Osteoblast (primary cell): Measurements from ENCODE around the gene LILRA1. TPM values are rescaled to one million over a fixed set of nuclear protein-coding genes. Genes with fewer than 3 reads are reported as not detected.

ENCODE experiments used
- DNase-seq: peaks from one replicate; pipeline ENCODE4 v3.0.0; 2011; ENCODE audit warnings: low spot score, mixed read lengths; ENCODE audit not compliant: insufficient read length; ENCODE audit errors: missing footprints
- H2AFZ ChIP-seq: 2 replicates; pipeline ENCODE4 v1.6.0; 2011; ENCODE audit warnings: mild to moderate bottlenecking, low read length
- H3K27ac ChIP-seq: 2 replicates; pipeline ENCODE4 v1.5.1; 2011; ENCODE audit warnings: mild to moderate bottlenecking, low read depth, low read length, moderate library complexity
- H3K27me3 ChIP-seq: 2 replicates; pipeline ENCODE4 v1.6.0; 2012; ENCODE audit warnings: mild to moderate bottlenecking, control low read depth, inconsistent platforms, low read length, moderate library complexity; ENCODE audit not compliant: insufficient read depth
- H3K36me3 ChIP-seq: 2 replicates; pipeline ENCODE4 v1.5.1; 2011; ENCODE audit warnings: mild to moderate bottlenecking, low read length, control low read depth, moderate library complexity; ENCODE audit not compliant: insufficient read depth
- H3K4me1 ChIP-seq: 2 replicates; pipeline ENCODE4 v1.5.1; 2011; ENCODE audit warnings: mild to moderate bottlenecking, low read length, control low read depth, moderate library complexity; ENCODE audit not compliant: insufficient read depth
- H3K4me2 ChIP-seq: 2 replicates; pipeline ENCODE4 v1.6.0; 2011; ENCODE audit warnings: mild to moderate bottlenecking, low read length; ENCODE audit not compliant: insufficient read depth
- H3K4me3 ChIP-seq: fragments of 200-600 bp; sonication (generic); 3 replicates; pipeline ENCODE4 v1.5.1; 2012; ENCODE audit warnings: mild to moderate bottlenecking, low read length, inconsistent platforms; ENCODE audit not compliant: insufficient read depth
- H3K79me2 ChIP-seq: 2 replicates; pipeline ENCODE4 v1.6.0; 2012; ENCODE audit warnings: mild to moderate bottlenecking, low read length, control low read depth, inconsistent platforms; ENCODE audit not compliant: insufficient read depth
- H3K9me3 ChIP-seq: 2 replicates; pipeline ENCODE4 v1.5.1; 2011; ENCODE audit warnings: low read depth, low read length, control low read depth
- H4K20me1 ChIP-seq: 2 replicates; pipeline ENCODE4 v1.6.0; 2012; ENCODE audit warnings: mild to moderate bottlenecking, low read length, control low read depth; ENCODE audit not compliant: insufficient read depth
- small RNA-seq: library from RNA; depleted of rRNA; stranded (forward); fragments of <200 nt; gene quantifications from one replicate; pipeline ENCODE3, GENCODE V24; 2012
- total RNA-seq: library from RNA; depleted of rRNA; stranded (reverse); fragments of >200 nt; gene quantifications from 2 replicates; pipeline ENCODE4 v1.2.3, GENCODE V29; 2012
- TF ChIP-seq, protein P1 (sequence below): IDR thresholded peaks from 2 replicates; pipeline ENCODE4 v1.5.1; 2011; ENCODE audit warnings: mild to moderate bottlenecking, low read depth, low read length, moderate library complexity; ENCODE audit errors: extremely low read depth

Gene LILRA1
- total RNA-seq, 1 donor: not detected

- no peak overlapping the region for H3K4me2 ChIP-seq
- no peak overlapping the region for H3K27ac ChIP-seq
- no peaks in the 10 kb centered on the region for H3K36me3 ChIP-seq
- H3K27me3 ChIP-seq: no peaks in the 10 kb centered on the region
- DNase-seq: no peak
- H3K79me2 ChIP-seq: no peaks in the 10 kb centered on the region
- no peaks in the 10 kb centered on the region for H4K20me1 ChIP-seq
- no peaks in the 10 kb centered on the region for H3K4me1 ChIP-seq
- no peak overlapping the region for H2AFZ ChIP-seq
- H3K4me3 ChIP-seq: no peak overlapping the region
- H3K9me3 ChIP-seq: no peaks in the 10 kb centered on the region
- TF ChIP-seq, protein P1, sequence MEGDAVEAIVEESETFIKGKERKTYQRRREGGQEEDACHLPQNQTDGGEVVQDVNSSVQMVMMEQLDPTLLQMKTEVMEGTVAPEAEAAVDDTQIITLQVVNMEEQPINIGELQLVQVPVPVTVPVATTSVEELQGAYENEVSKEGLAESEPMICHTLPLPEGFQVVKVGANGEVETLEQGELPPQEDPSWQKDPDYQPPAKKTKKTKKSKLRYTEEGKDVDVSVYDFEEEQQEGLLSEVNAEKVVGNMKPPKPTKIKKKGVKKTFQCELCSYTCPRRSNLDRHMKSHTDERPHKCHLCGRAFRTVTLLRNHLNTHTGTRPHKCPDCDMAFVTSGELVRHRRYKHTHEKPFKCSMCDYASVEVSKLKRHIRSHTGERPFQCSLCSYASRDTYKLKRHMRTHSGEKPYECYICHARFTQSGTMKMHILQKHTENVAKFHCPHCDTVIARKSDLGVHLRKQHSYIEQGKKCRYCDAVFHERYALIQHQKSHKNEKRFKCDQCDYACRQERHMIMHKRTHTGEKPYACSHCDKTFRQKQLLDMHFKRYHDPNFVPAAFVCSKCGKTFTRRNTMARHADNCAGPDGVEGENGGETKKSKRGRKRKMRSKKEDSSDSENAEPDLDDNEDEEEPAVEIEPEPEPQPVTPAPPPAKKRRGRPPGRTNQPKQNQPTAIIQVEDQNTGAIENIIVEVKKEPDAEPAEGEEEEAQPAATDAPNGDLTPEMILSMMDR: no peak
Measured at GRCh38 chr19:54644056-54644455, 50.6 kb downstream of the LILRA1 start.

GRCh38 chr19:54646331-54646841, 53.0 kb downstream of the LILRA1 start:
- Histone ChIP-seq H4K20me1 (no peaks in the 10 kb centered on the region), H3K4me3 (no peak overlapping the region), H3K9me3 (no peaks in the 10 kb centered on the region), H3K4me1 (no peaks in the 10 kb centered on the region), H3K79me2 (no peaks in the 10 kb centered on the region), H3K4me2 (no peak overlapping the region), H2AFZ (no peak overlapping the region), H3K27me3 (no peaks in the 10 kb centered on the region), H3K36me3 (no peaks in the 10 kb centered on the region), H3K27ac (no peak overlapping the region)
- DNase-seq: no peak
- TF ChIP-seq, protein P1: no peak

DNA sequence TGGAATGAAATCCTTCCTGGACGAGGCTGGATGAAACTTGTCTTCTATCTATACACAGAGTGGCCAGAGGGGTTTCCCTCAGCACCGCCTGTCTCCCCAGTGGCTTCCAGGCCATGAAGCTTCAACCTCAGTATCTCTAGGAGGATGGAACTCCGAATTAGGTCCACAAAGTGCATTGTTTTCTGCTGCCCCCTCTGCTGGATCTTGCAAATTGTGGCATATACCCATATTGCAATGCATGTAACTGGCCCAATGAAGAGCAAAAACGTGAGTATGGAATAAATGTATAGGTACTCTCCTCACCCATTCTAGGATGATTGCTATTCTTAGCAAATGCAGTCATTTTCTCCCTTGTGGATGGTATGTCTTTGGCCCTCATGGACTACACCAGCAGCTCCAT, 54.7 kb downstream of the LILRA1 start:
- Histone ChIP-seq H3K27me3 (no peaks in the 10 kb centered on the region), H3K4me1 (no peaks in the 10 kb centered on the region), H3K9me3 (no peaks in the 10 kb centered on the region), H4K20me1 (no peaks in the 10 kb centered on the region), H3K36me3 (no peaks in the 10 kb centered on the region), H3K4me2 (no peak overlapping the region), H3K27ac (no peak overlapping the region), H3K4me3 (no peak overlapping the region), H3K79me2 (no peaks in the 10 kb centered on the region), H2AFZ (no peak overlapping the region)
- DNase-seq: no peak
- TF ChIP-seq, protein P1: no peak

GRCh38 chr19:54650108-54650655, 56.8 kb downstream of the LILRA1 start:
- no peaks in the 10 kb centered on the region for H3K4me1 ChIP-seq
- TF ChIP-seq, protein P1: no peak
- no peak overlapping the region for H3K4me3 ChIP-seq
- H3K9me3 ChIP-seq: no peaks in the 10 kb centered on the region
- no peaks in the 10 kb centered on the region for H4K20me1 ChIP-seq
- H3K4me2 ChIP-seq: no peak overlapping the region
- no peak overlapping the region for H3K27ac ChIP-seq
- no peaks in the 10 kb centered on the region for H3K79me2 ChIP-seq
- H2AFZ ChIP-seq: no peak overlapping the region
- no peaks in the 10 kb centered on the region for H3K36me3 ChIP-seq
- no peaks in the 10 kb centered on the region for H3K27me3 ChIP-seq
- DNase-seq: no peak

Small RNA genes lying within 50 kb of the gene (small RNA-seq; reads per million reads assigned to genes)
- not detected for gene AC245036.2
- gene AC245036.3: not detected
- not detected for gene MIR8061

Other genes with a start within 250 kb of the LILRA1 start
- 0.29 and 0.36 TPM in 2 replicates for gene LAIR1, start 228.7 kb upstream of the LILRA1 start, total RNA-seq
- not detected in 2 replicates for gene TTYH1, start 178.2 kb upstream of the LILRA1 start, total RNA-seq
- 40.7 and 42.3 TPM in 2 replicates for gene LENG8, start 144.4 kb upstream of the LILRA1 start, total RNA-seq
- gene LENG9, start 129.9 kb upstream of the LILRA1 start, total RNA-seq: 14.4 and 21.4 TPM in 2 replicates
- 18.8 and 20.3 TPM in 2 replicates for gene CDC42EP5, start 120.3 kb upstream of the LILRA1 start, total RNA-seq
- not detected in 2 replicates for gene LAIR2, start 90.8 kb upstream of the LILRA1 start, total RNA-seq
- not detected in 2 replicates for gene LILRA2, start 19.8 kb upstream of the LILRA1 start, total RNA-seq
- not detected in 2 replicates for gene LILRB1, start 36.9 kb downstream of the LILRA1 start, total RNA-seq
- under 0.01 TPM in 1 of 2 replicates, not detected in the other for gene LILRB4, start 69.4 kb downstream of the LILRA1 start, total RNA-seq
- not detected in 2 replicates for gene KIR3DL3, start 130.8 kb downstream of the LILRA1 start, total RNA-seq
- gene KIR2DL3, start 144.9 kb downstream of the LILRA1 start, total RNA-seq: not detected in 2 replicates
- gene KIR2DL1, start 176.2 kb downstream of the LILRA1 start, total RNA-seq: not detected in 2 replicates
- gene KIR2DL4, start 210.0 kb downstream of the LILRA1 start, total RNA-seq: not detected in 2 replicates
- gene KIR3DL1, start 222.8 kb downstream of the LILRA1 start, total RNA-seq: not detected in 2 replicates
- not detected in 2 replicates for gene KIR2DS4, start 239.0 kb downstream of the LILRA1 start, total RNA-seq